Esophagus (tissue), 2 donors: ENCODE measurements around the gene CDK11B. TPM values are rescaled to one million over a fixed set of nuclear protein-coding genes. Genes with fewer than 3 reads are reported as not detected.

Source experiments
- H3K27ac ChIP-seq, 2 donors: one replicate each; pipeline ENCODE4 v1.5.1; 2013; ENCODE audit warnings: low read depth in 2 of 2, mild to moderate bottlenecking in 2 of 2, inconsistent platforms in 1 of 2, low read length in 1 of 2, moderate library complexity in 1 of 2
- H3K27me3 ChIP-seq, 2 donors: one replicate each; pipeline ENCODE4 v1.6.1; 2013; ENCODE audit warnings: low read length in 2 of 2, control low read depth in 1 of 2, mild to moderate bottlenecking in 1 of 2; ENCODE audit not compliant: insufficient read depth in 2 of 2, control insufficient read depth in 1 of 2
- H3K36me3 ChIP-seq, 2 donors: one replicate each; pipeline ENCODE4 v1.6.1; 2013; ENCODE audit warnings: low read length in 1 of 2; ENCODE audit not compliant: control insufficient read depth in 2 of 2, insufficient read depth in 2 of 2
- H3K4me1 ChIP-seq, 2 donors: one replicate each; pipeline ENCODE4 v1.6.1; 2013; ENCODE audit warnings: low read length in 1 of 2; ENCODE audit not compliant: control insufficient read depth in 2 of 2, insufficient read depth in 2 of 2
- H3K4me3 ChIP-seq, 2 donors: one replicate each; pipeline ENCODE4 v1.5.1; 2013; ENCODE audit warnings: low read length in 2 of 2, mild to moderate bottlenecking in 2 of 2, low read depth in 1 of 2, moderate library complexity in 1 of 2
- H3K9me3 ChIP-seq, 2 donors: one replicate each; pipeline ENCODE4 v1.6.1; 2013; ENCODE audit warnings: mild to moderate bottlenecking in 2 of 2, low read depth in 1 of 2, low read length in 1 of 2, moderate library complexity in 1 of 2; ENCODE audit not compliant: control insufficient read depth in 2 of 2, insufficient read depth in 1 of 2
- WGBS, 2 donors: extraction: QIAGEN DNeasy Blood & Tissue Kit; methylation state at CpG; one replicate each; pipeline ENCODE4 v1.1.7; 2013; 5-methylcytosine and 5-hydroxymethylcytosine counted together
- polyA plus RNA-seq, 2 donors: library from polyadenylated mRNA; stranded (reverse); fragments of 200-250 nt; gene quantifications; one replicate each; pipeline ENCODE4 v1.2.3, GENCODE V29; 2013
- donor health status: healthy with polysubstance abuse.
- donor health status: Bipolar disorder and iron deficiency.

CDK11B gene
- polyA plus RNA-seq, 2 donors, result 20.6 to 21.0 TPM

DNA sequence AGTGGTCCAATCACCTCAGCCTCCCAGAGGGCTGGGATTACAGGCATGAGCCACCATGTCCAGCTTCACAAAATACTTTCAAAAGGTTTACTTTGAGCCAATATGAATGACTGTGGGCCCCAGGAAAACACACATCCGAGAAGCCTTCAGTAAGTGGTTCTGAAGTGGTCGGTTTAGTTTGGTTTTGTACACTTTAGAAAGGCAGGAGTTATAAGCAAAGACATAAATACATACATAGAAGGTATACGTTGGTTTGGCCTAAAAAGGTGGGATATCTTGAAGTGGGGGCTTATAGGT is 46.8 kb downstream of the CDK11B start:
- Histone ChIP-seq H3K4me3 (no peak overlapping the region), H3K36me3 (no peaks in the 10 kb centered on the region), H3K9me3 (no peaks in the 10 kb centered on the region), H3K27ac (no peak overlapping the region), H3K27me3 (no peaks in the 10 kb centered on the region), H3K4me1 (peaks cover 11 to 15% of the 10 kb centered on the region in 2 donors)
- 86 to 88% methylated on average over 3 of the region's 3 CpGs for WGBS, 2 donors

GRCh38 chr1:1610796-1611195 is 48.0 kb downstream of the CDK11B start:
- Histone ChIP-seq H3K4me1 (peaks cover 6% of the 10 kb centered on the region in 2 donors), H3K4me3 (no peak overlapping the region), H3K36me3 (no peaks in the 10 kb centered on the region), H3K27ac (no peak overlapping the region), H3K9me3 (no peaks in the 10 kb centered on the region), H3K27me3 (no peaks in the 10 kb centered on the region)
- 63 to 77% methylated on average over 9 of the region's 9 CpGs for WGBS, 2 donors

DNA sequence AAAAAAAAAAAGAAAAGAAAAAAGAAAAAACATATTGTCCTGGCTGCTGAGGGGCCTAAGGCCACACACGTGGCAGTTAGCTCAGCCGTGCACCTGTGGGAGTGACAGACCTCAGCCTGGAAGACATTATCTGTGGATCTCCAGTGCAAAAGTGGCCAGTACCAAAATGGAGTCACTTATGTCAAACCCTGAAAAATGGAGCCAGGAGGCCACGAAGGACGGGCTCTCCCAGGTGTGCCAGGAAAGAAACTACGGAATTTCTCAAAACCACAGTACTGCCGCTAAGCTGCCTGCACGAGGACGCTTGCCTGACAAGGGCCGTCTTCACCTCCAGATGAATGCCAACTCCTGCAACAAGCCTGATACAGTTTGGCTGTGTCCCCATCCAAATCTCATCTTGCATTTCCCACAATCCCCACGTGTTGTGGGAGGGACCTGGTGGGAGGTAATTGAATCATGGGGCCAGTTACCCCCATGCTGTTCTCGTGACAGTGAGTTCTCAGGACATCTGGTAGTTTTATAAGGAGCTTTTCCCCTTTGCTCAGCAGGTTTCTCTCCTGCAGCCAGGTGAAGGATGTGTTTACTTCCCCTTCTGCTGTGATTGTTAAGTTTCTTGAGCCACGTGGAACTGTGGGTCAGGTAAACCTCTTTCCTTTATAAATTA is 48.9 kb downstream of the CDK11B start:
- no peak overlapping the region for H3K27ac ChIP-seq
- H3K36me3 ChIP-seq, result no peaks in the 10 kb centered on the region
- no peaks in the 10 kb centered on the region for H3K9me3 ChIP-seq
- H3K27me3 ChIP-seq, result no peaks in the 10 kb centered on the region
- peaks cover 6% of the 10 kb centered on the region in 2 donors for H3K4me1 ChIP-seq
- no peak overlapping the region for H3K4me3 ChIP-seq
- WGBS, 2 donors, result 66 to 69% methylated on average over 12 of the region's 12 CpGs

GRCh38 chr1:1606232-1606631 is 52.6 kb downstream of the CDK11B start:
- H3K4me1 ChIP-seq, result no peaks in the 10 kb centered on the region
- no peak overlapping the region for H3K4me3 ChIP-seq
- H3K9me3 ChIP-seq, result no peaks in the 10 kb centered on the region
- no peaks in the 10 kb centered on the region for H3K36me3 ChIP-seq
- H3K27me3 ChIP-seq, result no peaks in the 10 kb centered on the region
- WGBS, 2 donors, result 76 to 87% methylated on average over 7 to 13 of the region's 13 CpGs
- H3K27ac ChIP-seq, result no peak overlapping the region

DNA sequence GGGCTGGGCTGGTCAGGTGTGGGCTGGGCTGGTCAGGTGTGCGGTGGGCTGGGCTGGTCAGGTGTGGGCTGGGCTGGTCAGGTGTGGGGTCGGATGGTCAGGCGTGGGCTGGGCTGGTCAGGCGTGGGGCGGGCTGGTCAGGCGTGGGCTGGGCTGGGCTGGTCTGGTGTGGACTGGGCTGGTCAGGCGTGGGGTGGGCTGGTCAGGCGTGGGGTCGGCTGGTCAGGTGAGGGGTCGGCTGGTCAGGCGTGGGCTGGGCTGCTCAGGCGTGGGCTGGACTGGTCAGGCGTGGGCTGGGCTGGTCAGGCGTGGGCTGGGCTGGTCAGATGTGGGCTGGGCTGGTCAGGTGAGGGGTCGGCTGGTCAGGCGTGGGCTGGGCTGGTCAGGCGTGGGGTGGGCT is 53.1 kb downstream of the CDK11B start:
- no peak overlapping the region for H3K4me3 ChIP-seq
- no peak overlapping the region for H3K27ac ChIP-seq
- no peaks in the 10 kb centered on the region for H3K9me3 ChIP-seq
- WGBS, 2 donors, result 87 to 88% methylated on average over 17 of the region's 17 CpGs
- H3K27me3 ChIP-seq, result peaks cover 0 to 2% of the 10 kb centered on the region in 2 donors
- peaks cover 1 to 3% of the 10 kb centered on the region in 2 donors for H3K4me1 ChIP-seq
- H3K36me3 ChIP-seq, result no peaks in the 10 kb centered on the region

- Histone ChIP-seq H3K4me3 (no peak overlapping the region), H3K4me1 (peaks cover 6 to 8% of the 10 kb centered on the region in 2 donors), H3K27ac (no peak overlapping the region), H3K9me3 (no peaks in the 10 kb centered on the region), H3K27me3 (peaks cover 0 to 3% of the 10 kb centered on the region in 2 donors), H3K36me3 (no peaks in the 10 kb centered on the region)
- 74 to 81% methylated on average over 14 of the region's 14 CpGs for WGBS, 2 donors
Observed at GRCh38 chr1:1605034-1605591, 53.7 kb downstream of the CDK11B start.

- peaks cover 0 to 3% of the 10 kb centered on the region in 2 donors for H3K27me3 ChIP-seq
- H3K36me3 ChIP-seq, result no peaks in the 10 kb centered on the region
- 79 to 84% methylated on average over 14 to 15 of the region's 15 CpGs for WGBS, 2 donors
- H3K27ac ChIP-seq, result no peak overlapping the region
- peaks cover 6 to 9% of the 10 kb centered on the region in 2 donors for H3K4me1 ChIP-seq
- no peaks in the 10 kb centered on the region for H3K9me3 ChIP-seq
- H3K4me3 ChIP-seq, result no peak overlapping the region
Observed at GRCh38 chr1:1604374-1605033, 54.3 kb downstream of the CDK11B start.

- Histone ChIP-seq H3K4me1 (peaks cover 10 to 14% of the 10 kb centered on the region in 2 donors), H3K4me3 (no peak overlapping the region), H3K9me3 (no peaks in the 10 kb centered on the region), H3K27ac (no peak overlapping the region), H3K27me3 (peaks cover 0 to 6% of the 10 kb centered on the region in 2 donors), H3K36me3 (no peaks in the 10 kb centered on the region)
- WGBS, 2 donors, result 70% methylated on average over 13 of the region's 13 CpGs
Observed at GRCh38 chr1:1603671-1604373, 55.0 kb downstream of the CDK11B start.

GRCh38 chr1:1602968-1603506 is 55.8 kb downstream of the CDK11B start:
- Histone ChIP-seq H3K4me3 (no peak overlapping the region), H3K9me3 (no peaks in the 10 kb centered on the region), H3K4me1 (peaks cover 10 to 14% of the 10 kb centered on the region in 2 donors), H3K27me3 (peaks cover 0 to 7% of the 10 kb centered on the region in 2 donors), H3K27ac (no peak overlapping the region), H3K36me3 (no peaks in the 10 kb centered on the region)
- 72 to 78% methylated on average over 13 of the region's 13 CpGs for WGBS, 2 donors
